ENCODE results near the gene FAP.
A peak's percentile ranks its signal among the peaks of the same experiment; 100 is the strongest.

Gene FAP

GRCh38 chr2:162252153-162252552, 8.9 kb upstream of the FAP start:
- Histone ChIP-seq H2BK15ac (ENCODE audit: low read depth, poor library complexity, severe bottlenecking) (no peak overlapping the region), H3K23ac (ENCODE audit: low read length in 2 of 2) (no peak overlapping the region), H3K4me2 (ENCODE audit: low read length, poor library complexity, severe bottlenecking) (no peak overlapping the region), H3K36me3 (ENCODE audit: control insufficient read depth in 1 of 2, insufficient read depth in 2 of 2, low read depth in 1 of 2, low read length in 2 of 2) (no peaks in the 10 kb centered on the region), H2BK5ac (ENCODE audit: low read depth, low read length, poor library complexity, severe bottlenecking) (no peak overlapping the region), H3K27ac (ENCODE audit: low read length, poor library complexity, severe bottlenecking) (no peak overlapping the region), H3K9ac (ENCODE audit: low read length) (no peak overlapping the region), H3K4me3 (ENCODE audit: insufficient read depth in 1 of 2, low read depth in 1 of 2, low read length in 2 of 2) (no peak overlapping the region), H4K8ac (ENCODE audit: low read length) (no peak overlapping the region), H3K4ac (ENCODE audit: low read depth in 1 of 2, low read length in 2 of 2) (no peak overlapping the region), H3K27me3 (ENCODE audit: control insufficient read depth in 1 of 2, insufficient read depth in 1 of 2, low read length in 2 of 2) (no peaks in the 10 kb centered on the region), H3K4me1 (ENCODE audit: control insufficient read depth, insufficient read depth, low read depth, low read length) (no peaks in the 10 kb centered on the region), H4K91ac (ENCODE audit: low read length) (no peak overlapping the region), H3K9me3 (ENCODE audit: control insufficient read depth, low read length) (no peaks in the 10 kb centered on the region), H3K14ac (ENCODE audit: low read length in 2 of 2) (no peak overlapping the region), H3K79me1 (replicated peaks; ENCODE audit: low read length, poor library complexity, severe bottlenecking) (no peaks in the 10 kb centered on the region), H2AK5ac (ENCODE audit: low read length, severe bottlenecking) (no peak overlapping the region), H2AFZ (ENCODE audit: low read depth, low read length) (no peak overlapping the region), H2BK12ac (ENCODE audit: low read length in 2 of 2) (no peak overlapping the region), H3K18ac (ENCODE audit: low read depth in 1 of 2, low read length in 2 of 2) (no peak overlapping the region), H2BK120ac (ENCODE audit: low read depth, low read length) (no peak overlapping the region)
- no peak for DNase-seq
- WGBS, result 100% methylated on average over 2 of the region's 2 CpGs

GRCh38 chr2:162245781-162246180, 2.5 kb upstream of the FAP start:
- H3K4me1 ChIP-seq (ENCODE audit: control insufficient read depth, insufficient read depth, low read depth, low read length), result no peaks in the 10 kb centered on the region
- no peaks in the 10 kb centered on the region for H3K27me3 ChIP-seq (ENCODE audit: control insufficient read depth in 1 of 2, insufficient read depth in 1 of 2, low read length in 2 of 2)
- no peak overlapping the region for H3K23ac ChIP-seq (ENCODE audit: low read length in 2 of 2)
- H3K36me3 ChIP-seq (ENCODE audit: control insufficient read depth in 1 of 2, insufficient read depth in 2 of 2, low read depth in 1 of 2, low read length in 2 of 2), result peaks cover 0 to 6% of the 10 kb centered on the region in 2 experiments
- no peak overlapping the region for H2BK15ac ChIP-seq (ENCODE audit: low read depth, poor library complexity, severe bottlenecking)
- H3K18ac ChIP-seq (ENCODE audit: low read depth in 1 of 2, low read length in 2 of 2), result peak overlapping the region in 1 of 2 experiments; percentile 2
- H4K8ac ChIP-seq (ENCODE audit: low read length), result no peak overlapping the region
- no peak overlapping the region for H4K91ac ChIP-seq (ENCODE audit: low read length)
- H2BK12ac ChIP-seq (ENCODE audit: low read length in 2 of 2), result peak overlapping the region in 1 of 2 experiments; percentile 59
- no peak overlapping the region for H3K4ac ChIP-seq (ENCODE audit: low read depth in 1 of 2, low read length in 2 of 2)
- no peak overlapping the region for H3K4me3 ChIP-seq (ENCODE audit: insufficient read depth in 1 of 2, low read depth in 1 of 2, low read length in 2 of 2)
- H2AFZ ChIP-seq (ENCODE audit: low read depth, low read length), result no peak overlapping the region
- no peak overlapping the region for H3K4me2 ChIP-seq (ENCODE audit: low read length, poor library complexity, severe bottlenecking)
- no peak overlapping the region for H3K27ac ChIP-seq (ENCODE audit: low read length, poor library complexity, severe bottlenecking)
- H3K9me3 ChIP-seq (ENCODE audit: control insufficient read depth, low read length), result no peaks in the 10 kb centered on the region
- no peak overlapping the region for H2BK5ac ChIP-seq (ENCODE audit: low read depth, low read length, poor library complexity, severe bottlenecking)
- H3K9ac ChIP-seq (ENCODE audit: low read length), result no peak overlapping the region
- no peaks in the 10 kb centered on the region for H3K79me1 ChIP-seq (replicated peaks; ENCODE audit: low read length, poor library complexity, severe bottlenecking)
- no peak overlapping the region for H2AK5ac ChIP-seq (ENCODE audit: low read length, severe bottlenecking)
- peak; percentile 75 for DNase-seq
- H2BK120ac ChIP-seq (ENCODE audit: low read depth, low read length), result no peak overlapping the region
- H3K14ac ChIP-seq (ENCODE audit: low read length in 2 of 2), result no peak overlapping the region

GRCh38 chr2:162245061-162245460, 1.8 kb upstream of the FAP start:
- Histone ChIP-seq H2BK15ac (ENCODE audit: low read depth, poor library complexity, severe bottlenecking) (no peak overlapping the region), H3K4me2 (ENCODE audit: low read length, poor library complexity, severe bottlenecking) (no peak overlapping the region), H3K18ac (ENCODE audit: low read depth in 1 of 2, low read length in 2 of 2) (peak overlapping the region in 1 of 2 experiments; percentile 60), H3K4me1 (ENCODE audit: control insufficient read depth, insufficient read depth, low read depth, low read length) (no peaks in the 10 kb centered on the region), H3K79me1 (replicated peaks; ENCODE audit: low read length, poor library complexity, severe bottlenecking) (no peaks in the 10 kb centered on the region), H2BK5ac (ENCODE audit: low read depth, low read length, poor library complexity, severe bottlenecking) (no peak overlapping the region), H2AFZ (ENCODE audit: low read depth, low read length) (no peak overlapping the region), H3K4ac (ENCODE audit: low read depth in 1 of 2, low read length in 2 of 2) (no peak overlapping the region), H2AK5ac (ENCODE audit: low read length, severe bottlenecking) (no peak overlapping the region), H4K91ac (ENCODE audit: low read length) (no peak overlapping the region), H2BK120ac (ENCODE audit: low read depth, low read length) (peak overlapping the region; percentile 54), H3K14ac (ENCODE audit: low read length in 2 of 2) (no peak overlapping the region), H3K23ac (ENCODE audit: low read length in 2 of 2) (no peak overlapping the region), H3K36me3 (ENCODE audit: control insufficient read depth in 1 of 2, insufficient read depth in 2 of 2, low read depth in 1 of 2, low read length in 2 of 2) (peaks cover 0 to 13% of the 10 kb centered on the region in 2 experiments), H3K9ac (ENCODE audit: low read length) (peak overlapping the region; percentile 42), H3K27ac (ENCODE audit: low read length, poor library complexity, severe bottlenecking) (peak overlapping the region; percentile 63), H3K9me3 (ENCODE audit: control insufficient read depth, low read length) (no peaks in the 10 kb centered on the region), H3K27me3 (ENCODE audit: control insufficient read depth in 1 of 2, insufficient read depth in 1 of 2, low read length in 2 of 2) (no peaks in the 10 kb centered on the region), H2BK12ac (ENCODE audit: low read length in 2 of 2) (no peak overlapping the region), H3K4me3 (ENCODE audit: insufficient read depth in 1 of 2, low read depth in 1 of 2, low read length in 2 of 2) (peak overlapping the region in 1 of 2 experiments; percentile 25), H4K8ac (ENCODE audit: low read length) (no peak overlapping the region)
- WGBS, result 80% methylated on average over 1 of the region's 1 CpG
- peak; percentile 76 for DNase-seq

- no peaks in the 10 kb centered on the region for H3K9me3 ChIP-seq (ENCODE audit: control insufficient read depth, low read length)
- no peak overlapping the region for H3K4me2 ChIP-seq (ENCODE audit: low read length, poor library complexity, severe bottlenecking)
- H3K23ac ChIP-seq (ENCODE audit: low read length in 2 of 2), result no peak overlapping the region
- peaks cover 0 to 18% of the 10 kb centered on the region in 2 experiments for H3K36me3 ChIP-seq (ENCODE audit: control insufficient read depth in 1 of 2, insufficient read depth in 2 of 2, low read depth in 1 of 2, low read length in 2 of 2)
- H3K27me3 ChIP-seq (ENCODE audit: control insufficient read depth in 1 of 2, insufficient read depth in 1 of 2, low read length in 2 of 2), result no peaks in the 10 kb centered on the region
- H2BK15ac ChIP-seq (ENCODE audit: low read depth, poor library complexity, severe bottlenecking), result no peak overlapping the region
- no peak overlapping the region for H2AFZ ChIP-seq (ENCODE audit: low read depth, low read length)
- H3K4me3 ChIP-seq (ENCODE audit: insufficient read depth in 1 of 2, low read depth in 1 of 2, low read length in 2 of 2), result peak overlapping the region in 1 of 2 experiments; percentile 42
- no peak overlapping the region for H4K91ac ChIP-seq (ENCODE audit: low read length)
- H2BK12ac ChIP-seq (ENCODE audit: low read length in 2 of 2), result peak overlapping the region in 1 of 2 experiments; percentile 28
- no peaks in the 10 kb centered on the region for H3K79me1 ChIP-seq (replicated peaks; ENCODE audit: low read length, poor library complexity, severe bottlenecking)
- H3K4me1 ChIP-seq (ENCODE audit: control insufficient read depth, insufficient read depth, low read depth, low read length), result no peaks in the 10 kb centered on the region
- H2BK120ac ChIP-seq (ENCODE audit: low read depth, low read length), result peak overlapping the region; percentile 54
- H3K27ac ChIP-seq (ENCODE audit: low read length, poor library complexity, severe bottlenecking), result peak overlapping the region; percentile 64
- no peak overlapping the region for H2BK5ac ChIP-seq (ENCODE audit: low read depth, low read length, poor library complexity, severe bottlenecking)
- WGBS, result 43% methylated on average over 2 of the region's 2 CpGs
- H3K4ac ChIP-seq (ENCODE audit: low read depth in 1 of 2, low read length in 2 of 2), result peak overlapping the region in 1 of 2 experiments; percentile 60
- H2AK5ac ChIP-seq (ENCODE audit: low read length, severe bottlenecking), result no peak overlapping the region
- peak overlapping the region; percentile 99 for H3K9ac ChIP-seq (ENCODE audit: low read length)
- no peak overlapping the region for H3K14ac ChIP-seq (ENCODE audit: low read length in 2 of 2)
- DNase-seq, result peak; percentile 96
- no peak overlapping the region for H4K8ac ChIP-seq (ENCODE audit: low read length)
- peak overlapping the region in 1 of 2 experiments; percentile 60 for H3K18ac ChIP-seq (ENCODE audit: low read depth in 1 of 2, low read length in 2 of 2)
These were observed 1.3 kb upstream of the FAP start for GRCh38 chr2:162244541-162245031.
